Measurements from ENCODE around the gene RFC5. TPM values are rescaled to one million over a fixed set of nuclear protein-coding genes. Genes with fewer than 3 reads are reported as not detected.

The RFC5 gene
- total RNA-seq, 2 donors from 2014 or later = 4.0 to 5.8 TPM

GRCh38 chr12:118032188-118032587 lies 15.7 kb downstream of the RFC5 start:
- Histone ChIP-seq H3K4me3 (no peak overlapping the region), H3K27ac (no peak overlapping the region), H3K27me3 (no peaks in the 10 kb centered on the region), H3K4me1 (no peaks in the 10 kb centered on the region), H3K36me3 (peaks cover 85% of the 10 kb centered on the region), H3K9me3 (no peaks in the 10 kb centered on the region)
- no peak for DNase-seq (ENCODE audit: low spot score)
- TF ChIP-seq CTCF (IDR thresholded peaks at IDR 0.05) = no peak

GRCh38 chr12:118033323-118033722 lies 16.8 kb downstream of the RFC5 start:
- Histone ChIP-seq H3K9me3 (no peaks in the 10 kb centered on the region), H3K36me3 (peaks cover 86% of the 10 kb centered on the region), H3K4me3 (no peak overlapping the region), H3K4me1 (no peaks in the 10 kb centered on the region), H3K27ac (no peak overlapping the region), H3K27me3 (no peaks in the 10 kb centered on the region)
- DNase-seq (ENCODE audit: low spot score) = no peak
- TF ChIP-seq CTCF (IDR thresholded peaks at IDR 0.05) = no peak

GRCh38 chr12:118033902-118034301 lies 17.4 kb downstream of the RFC5 start:
- H3K36me3 ChIP-seq = peaks cover 90% of the 10 kb centered on the region
- no peaks in the 10 kb centered on the region for H3K4me1 ChIP-seq

GRCh38 chr12:118034429-118035189 lies 18.1 kb downstream of the RFC5 start:
- no peak for DNase-seq (ENCODE audit: low spot score)
- peaks cover 96% of the 10 kb centered on the region for H3K36me3 ChIP-seq
- H3K9me3 ChIP-seq = no peaks in the 10 kb centered on the region
- H3K27ac ChIP-seq = no peak overlapping the region
- no peaks in the 10 kb centered on the region for H3K4me1 ChIP-seq
- no peak overlapping the region for H3K4me3 ChIP-seq
- H3K27me3 ChIP-seq = no peaks in the 10 kb centered on the region
- peak in 1 of 2 donors; percentile 38 for TF ChIP-seq CTCF (IDR thresholded peaks at IDR 0.05)

More at GRCh38 chr12:118033902-118034301, 17.4 kb downstream of the RFC5 start:
- TF ChIP-seq CTCF (IDR thresholded peaks at IDR 0.05) = no peak
- no peak overlapping the region for H3K4me3 ChIP-seq
- no peaks in the 10 kb centered on the region for H3K9me3 ChIP-seq
- DNase-seq (ENCODE audit: low spot score) = no peak
- no peaks in the 10 kb centered on the region for H3K27me3 ChIP-seq
- H3K27ac ChIP-seq = no peak overlapping the region

- Histone ChIP-seq H3K27ac (no peak overlapping the region), H3K9me3 (no peaks in the 10 kb centered on the region), H3K4me1 (no peaks in the 10 kb centered on the region), H3K36me3 (peaks cover 93% of the 10 kb centered on the region), H3K4me3 (no peak overlapping the region), H3K27me3 (no peaks in the 10 kb centered on the region)
- TF ChIP-seq CTCF (IDR thresholded peaks at IDR 0.05) = no peak
- DNase-seq (ENCODE audit: low spot score) = no peak
Measured at GRCh38 chr12:118035190-118036041, 18.9 kb downstream of the RFC5 start.
